Endothelial cell (in vitro differentiated cells): Measurements from ENCODE around the gene INO80. TPM values are rescaled to one million over a fixed set of nuclear protein-coding genes. Genes with fewer than 3 reads are reported as not detected.

Source experiments
- DNase-seq: peaks from one replicate; pipeline ENCODE4 v3.0.0; 2021; ENCODE audit warnings: low spot score
- H3K27ac Mint-ChIP-seq: one replicate; pipeline ENCODE4 v1.8.0; 2021; ENCODE audit warnings: mixed read lengths, inconsistent platforms; ENCODE audit not compliant: unreplicated experiment
- H3K27me3 Mint-ChIP-seq: one replicate; pipeline ENCODE4 v1.8.0; 2021; ENCODE audit warnings: mild to moderate bottlenecking, moderate library complexity, mixed read lengths, inconsistent platforms; ENCODE audit not compliant: unreplicated experiment
- H3K36me3 Mint-ChIP-seq: one replicate; pipeline ENCODE4 v1.8.0; 2021; ENCODE audit warnings: mild to moderate bottlenecking, low read depth, mixed read lengths, inconsistent platforms; ENCODE audit not compliant: unreplicated experiment
- H3K4me1 Mint-ChIP-seq: one replicate; pipeline ENCODE4 v1.8.0; 2021; ENCODE audit warnings: mild to moderate bottlenecking, mixed read lengths, inconsistent platforms; ENCODE audit not compliant: unreplicated experiment
- H3K4me3 Mint-ChIP-seq: one replicate; pipeline ENCODE4 v1.8.0; 2021; ENCODE audit warnings: mild to moderate bottlenecking, mixed read lengths, inconsistent platforms; ENCODE audit not compliant: unreplicated experiment
- H3K9me3 Mint-ChIP-seq: one replicate; pipeline ENCODE4 v1.8.0; 2021; ENCODE audit warnings: mixed read lengths, inconsistent platforms; ENCODE audit not compliant: unreplicated experiment
- CTCF ChIP-seq: fragments of 200-600 bp; sonication (generic); IDR thresholded peaks from one replicate; pipeline ENCODE4 v1.5.0; 2021; ENCODE audit warnings: antibody characterized with exemption; ENCODE audit not compliant: unreplicated experiment
- total RNA-seq: library from RNA; stranded (reverse); fragmentation: NEBNext Ultra II Directional; extraction: Animal tissue kit (Norgen Biotek cat#: 25700); gene quantifications from one replicate; pipeline ENCODE4 v1.2.1, GENCODE V29; 2021; ENCODE audit not compliant: unreplicated experiment

The INO80 gene
- total RNA-seq, 1 donor from 2014 or later, result 26.6 TPM

GRCh38 chr15:40948706-40949473 is 167.2 kb downstream of the INO80 start:
- Mint-ChIP-seq H3K27me3 (peaks cover 2% of the 10 kb centered on the region), H3K4me1 (peaks cover 21% of the 10 kb centered on the region), H3K36me3 (peaks cover 7% of the 10 kb centered on the region), H3K27ac (peak overlapping the region; percentile 70), H3K9me3 (no peaks in the 10 kb centered on the region), H3K4me3 (no peak overlapping the region)
- DNase-seq, result no peak
- TF ChIP-seq CTCF, result no peak

- TF ChIP-seq CTCF, result no peak
- Mint-ChIP-seq H3K4me3 (no peak overlapping the region), H3K4me1 (peaks cover 34% of the 10 kb centered on the region), H3K27me3 (peaks cover 15% of the 10 kb centered on the region), H3K27ac (peak overlapping the region; percentile 42), H3K36me3 (peaks cover 18% of the 10 kb centered on the region), H3K9me3 (no peaks in the 10 kb centered on the region)
- DNase-seq, result no peak
Observed at GRCh38 chr15:40944510-40945296, 171.4 kb downstream of the INO80 start.

- Mint-ChIP-seq H3K4me3 (no peak overlapping the region), H3K36me3 (peaks cover 24% of the 10 kb centered on the region), H3K4me1 (peaks cover 36% of the 10 kb centered on the region), H3K27me3 (peaks cover 19% of the 10 kb centered on the region), H3K9me3 (no peaks in the 10 kb centered on the region), H3K27ac (peak overlapping the region; percentile 42)
- no peak for TF ChIP-seq CTCF
- DNase-seq, result no peak
Observed at GRCh38 chr15:40943764-40944365, 172.2 kb downstream of the INO80 start.

- Mint-ChIP-seq H3K4me3 (peak overlapping the region; percentile 80), H3K9me3 (no peaks in the 10 kb centered on the region), H3K27ac (peak overlapping the region; percentile 81), H3K4me1 (peaks cover 37% of the 10 kb centered on the region), H3K36me3 (peaks cover 30% of the 10 kb centered on the region), H3K27me3 (peaks cover 19% of the 10 kb centered on the region)
- DNase-seq, result no peak
- no peak for TF ChIP-seq CTCF
Observed at GRCh38 chr15:40942878-40943277, 173.2 kb downstream of the INO80 start.
